GM12878 (cell line): ENCODE results near the gene PATL2. TPM values are rescaled to one million over a fixed set of nuclear protein-coding genes. Genes with fewer than 3 reads are reported as not detected.

Experiments
- CHD1 ChIP-seq: IDR thresholded peaks from 2 replicates; pipeline ENCODE4 v1.6.1; 2012; ENCODE audit warnings: low read depth, low read length, improper control_type of control experiment
- CHD2 ChIP-seq: IDR thresholded peaks from 2 replicates; pipeline ENCODE4 v1.6.1; 2011; ENCODE audit warnings: low read depth, low read length, improper control_type of control experiment, borderline replicate concordance
- ESRRA ChIP-seq: IDR thresholded peaks from 2 replicates; pipeline ENCODE4 v1.6.1; 2012; ENCODE audit warnings: mild to moderate bottlenecking, low read length, improper control_type of control experiment
- FOXK2 ChIP-seq: fragments of 450-650 bp; IDR thresholded peaks from 2 replicates; pipeline ENCODE4 v1.6.1; 2017; ENCODE audit warnings: mild to moderate bottlenecking, moderate library complexity
- FOXM1 ChIP-seq: IDR thresholded peaks from 2 replicates; pipeline ENCODE4 v1.6.1; 2012; ENCODE audit warnings: low read depth, mild to moderate bottlenecking, inconsistent platforms, low read length, moderate library complexity
- KDM1A ChIP-seq: fragments of 200-600 bp; sonication (generic); IDR thresholded peaks from 2 replicates; pipeline ENCODE4 v1.6.1; 2016; ENCODE audit warnings: borderline replicate concordance
- MXI1 ChIP-seq: fragments of 150-350 bp; IDR thresholded peaks from 2 replicates; pipeline ENCODE4 v1.6.1; 2011; ENCODE audit warnings: low read depth, mild to moderate bottlenecking, inconsistent platforms, low read length, improper control_type of control experiment
- NFYB ChIP-seq: IDR thresholded peaks from 2 replicates; pipeline ENCODE4 v1.6.1; 2011; ENCODE audit warnings: low read depth, mild to moderate bottlenecking, low read length, improper control_type of control experiment, moderate library complexity; ENCODE audit not compliant: insufficient read depth
- POLR2A ChIP-seq: IDR thresholded peaks from 2 replicates; pipeline ENCODE4 v1.6.1; 2011; ENCODE audit warnings: low read depth, mild to moderate bottlenecking, low read length
- RUNX3 ChIP-seq: IDR thresholded peaks from 2 replicates; pipeline ENCODE4 v1.6.1; 2012; ENCODE audit warnings: low read length, inconsistent platforms
- SIN3A ChIP-seq: IDR thresholded peaks from 2 replicates; pipeline ENCODE4 v1.6.1; 2012; ENCODE audit warnings: low read depth, low read length, improper control_type of control experiment
- ZBED1 ChIP-seq: IDR thresholded peaks from 2 replicates; pipeline ENCODE4 v1.6.1; 2016; ENCODE audit warnings: borderline replicate concordance
- ZNF24 ChIP-seq: fragments of 450-650 bp; IDR thresholded peaks from 2 replicates; pipeline ENCODE4 v1.6.1; 2017; ENCODE audit warnings: antibody characterized with exemption, mild to moderate bottlenecking
- polyA plus RNA-seq, 11 experiments: library from polyadenylated mRNA; depleted of rRNA in 4 of 11; unstranded in 6 of 11; stranded (reverse) in 5 of 11; fragments of >200 nt; fragmentation: Nextera tagmentation in 4 of 11; fragmentation: Illumina TruSeq in 1 of 11; extraction: Ambion mirVana in 4 of 11; extraction: Trizol in 1 of 11; gene quantifications; 1 replicate in 1 of 11; 2 replicates in 10 of 11; pipeline versions ENCODE4 v1.2.1 to v1.2.3, GENCODE V29; 2011 to 2016; ENCODE audit warnings: inconsistent platforms in 2 of 11, missing spikeins in 2 of 11, low read depth in 1 of 11
- total RNA-seq, 4 experiments: library from RNA; depleted of rRNA in 3 of 4; stranded (reverse); fragments of >200 nt in 3 of 4; fragmentation: Illumina TruSeq in 1 of 4; extraction: Trizol in 1 of 4; gene quantifications; 2 replicates each; pipeline versions ENCODE4 v1.2.1 to v1.2.3, GENCODE V29; 2013 to 2021
- TF ChIP-seq, protein P1 (sequence below): IDR thresholded peaks from 2 replicates; pipeline ENCODE4 v1.6.1; 2012; ENCODE audit warnings: low read length, inconsistent platforms

Gene PATL2
- total and polyA plus RNA-seq, 10 of the 15 experiments (the other 5 are each of a cell fraction or from before 2014, with no cell fraction given): 4.2 to 16.2 (median 12.1) TPM

DNA sequence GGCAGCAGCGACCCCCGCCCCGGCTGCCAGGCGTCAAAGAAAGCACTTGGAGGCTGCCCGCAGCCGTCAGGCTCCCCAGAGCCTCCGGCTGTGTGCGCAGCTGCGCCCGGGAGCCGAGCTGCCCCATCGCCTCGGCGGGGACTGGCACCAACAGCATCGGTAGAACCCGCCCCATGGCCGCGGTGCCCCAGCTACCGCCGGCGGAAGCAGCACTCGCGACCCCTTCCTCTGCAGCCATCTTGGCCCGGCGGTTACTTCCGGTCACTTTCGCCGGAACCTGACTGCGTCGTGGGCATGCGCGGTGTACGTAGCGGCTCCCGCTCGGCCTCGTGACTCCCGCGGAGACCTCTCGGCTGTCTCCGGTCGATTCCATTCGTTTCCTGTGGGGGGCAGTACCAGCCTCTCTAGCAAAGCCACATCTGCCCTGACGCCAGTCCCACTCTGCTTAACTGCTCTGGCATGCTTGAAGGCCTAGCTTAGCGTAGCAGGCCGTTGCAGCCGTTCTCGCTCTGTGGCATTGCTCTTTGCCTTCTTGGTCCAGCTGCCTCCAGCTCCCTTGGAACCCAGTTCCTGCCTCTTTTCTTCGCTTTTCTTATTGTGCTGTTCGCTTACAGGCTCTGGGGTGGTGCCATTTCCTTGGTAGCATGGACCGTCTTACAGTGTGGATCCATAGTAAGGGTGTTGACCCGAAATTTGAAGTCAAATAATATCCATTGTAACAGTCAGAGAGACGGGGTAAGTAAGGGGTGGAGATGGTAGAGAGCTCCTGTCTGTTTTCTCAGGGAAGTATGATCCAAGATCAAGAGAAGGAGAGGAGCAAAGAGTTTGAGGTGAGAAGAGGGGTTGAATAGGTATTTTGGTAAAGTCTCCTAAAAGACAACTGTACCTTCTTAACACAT is 47.5 kb downstream of the PATL2 start, which contains the start of gene SPG11 (continued):
- TF ChIP-seq SIN3A (no peak; the same call in 1 of the 2 replicates), ESRRA (no peak), FOXM1 (peak; percentile 73; the same call in 1 of the 2 replicates), RUNX3 (peak; percentile 62; the same call in 1 of the 2 replicates), CHD2 (peak; percentile 63; the same call in 1 of the 2 replicates), KDM1A (no peak), ZNF24 (peak; percentile 62; the same call in 1 of the 2 replicates), CHD1 (no peak), FOXK2 (no peak), MXI1 (peak; percentile 91), NFYB (no peak), POLR2A (peak; percentile 96), ZBED1 (peak; percentile 75; the same call in 1 of the 2 replicates)
- TF ChIP-seq, protein P1, sequence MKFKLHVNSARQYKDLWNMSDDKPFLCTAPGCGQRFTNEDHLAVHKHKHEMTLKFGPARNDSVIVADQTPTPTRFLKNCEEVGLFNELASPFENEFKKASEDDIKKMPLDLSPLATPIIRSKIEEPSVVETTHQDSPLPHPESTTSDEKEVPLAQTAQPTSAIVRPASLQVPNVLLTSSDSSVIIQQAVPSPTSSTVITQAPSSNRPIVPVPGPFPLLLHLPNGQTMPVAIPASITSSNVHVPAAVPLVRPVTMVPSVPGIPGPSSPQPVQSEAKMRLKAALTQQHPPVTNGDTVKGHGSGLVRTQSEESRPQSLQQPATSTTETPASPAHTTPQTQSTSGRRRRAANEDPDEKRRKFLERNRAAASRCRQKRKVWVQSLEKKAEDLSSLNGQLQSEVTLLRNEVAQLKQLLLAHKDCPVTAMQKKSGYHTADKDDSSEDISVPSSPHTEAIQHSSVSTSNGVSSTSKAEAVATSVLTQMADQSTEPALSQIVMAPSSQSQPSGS: no peak
